HepG2 (cell line): ENCODE results near the gene PRIMA1. TPM values are rescaled to one million over a fixed set of nuclear protein-coding genes. Genes with fewer than 3 reads are reported as not detected.

Experiments used
- ATAC-seq: fragments of 200-7000 bp; cut with Tn5 transposase; 3 replicates; pipeline ENCODE4 v1.9.1; 2020; ENCODE audit warnings: mild to moderate bottlenecking, moderate library complexity
- BruUV-seq: library from RNA; stranded (reverse); fragments of 400-500 nt; replicated peaks from 2 replicates; lab custom pipeline; 2021; lab: Mats Ljungman, UMichigan
- CTCF ChIA-PET: fragments of 300-600 bp; formaldehyde crosslinking; extraction: SDS; loops from one replicate; lab custom pipeline; 2021; ENCODE audit warnings: low total read pairs, inconsistent platforms, low intra/inter-chr PET ratio; lab: Yijun Ruan, JAX
- POLR2A ChIA-PET: fragments of 350-600 bp; sonication (Branson Sonifier 250); formaldehyde crosslinking; loops from one replicate; lab custom pipeline; 2020; ENCODE audit warnings: antibody characterized with exemption, inconsistent platforms; lab: Yijun Ruan, JAX
- DNase-seq: peaks from one replicate; pipeline ENCODE4 v3.0.0-alpha.2; 2015; ENCODE audit warnings: low spot score
- FAIRE-seq: peaks from 3 replicates; lab custom pipeline; 2011; peaks lifted over from hg19 to GRCh38; lab: Jason Lieb, UNC
- H2AFZ ChIP-seq: one replicate; pipeline ENCODE4 v1.6.1; 2011; ENCODE audit warnings: low read length, inconsistent platforms
- H3K27ac ChIP-seq: fragments of 300-600 bp; 3 replicates; pipeline ENCODE4 v1.8.0; 2011; ENCODE audit warnings: mixed run types, mild to moderate bottlenecking, mixed read lengths, low read length, inconsistent platforms; ENCODE audit not compliant: insufficient read depth; ENCODE audit errors: extremely low read length
- H3K27me3 ChIP-seq, 2 experiments: fragments of 200-600 bp in 1 of 2; 2 replicates in 1 of 2; 3 replicates in 1 of 2; pipeline versions ENCODE4 v1.6.0 to v1.8.0; 2011; ENCODE audit warnings: low read length in 2 of 2, mild to moderate bottlenecking in 2 of 2, moderate library complexity in 2 of 2, inconsistent platforms in 1 of 2; ENCODE audit not compliant: insufficient read depth in 2 of 2, control insufficient read depth in 1 of 2
- H3K36me3 ChIP-seq, 2 experiments: fragments of 200-600 bp in 1 of 2; replicated peaks in 1 of 2; 2 replicates in 1 of 2; 3 replicates in 1 of 2; pipeline versions ENCODE4 v1.5.1 to v1.8.0; 2011; ENCODE audit warnings: low read length in 2 of 2, inconsistent platforms in 1 of 2; ENCODE audit not compliant: insufficient read depth in 2 of 2, control insufficient read depth in 1 of 2
- H3K4me1 ChIP-seq: 2 replicates; pipeline ENCODE4 v1.5.1; 2012; ENCODE audit warnings: low read length, inconsistent platforms; ENCODE audit not compliant: insufficient read depth
- H3K4me2 ChIP-seq: 2 replicates; pipeline ENCODE4 v1.6.0; 2011; ENCODE audit warnings: low read depth, low read length, inconsistent platforms
- H3K4me3 ChIP-seq, 3 experiments: fragments of 200-600 bp in 1 of 3; sonication (generic), shearing (Covaris generic) in 1 of 3; replicated peaks in 1 of 3; 2 replicates each; pipeline ENCODE4 v1.5.1; 2011 to 2016; ENCODE audit warnings: low read length in 3 of 3, inconsistent platforms in 2 of 3, low read depth in 2 of 3, mild to moderate bottlenecking in 2 of 3, control low read depth in 1 of 3, mixed read lengths in 1 of 3; ENCODE audit not compliant: insufficient read depth in 1 of 3
- H3K79me2 ChIP-seq: one replicate; pipeline ENCODE4 v1.6.1; 2011; ENCODE audit warnings: low read length, inconsistent platforms; ENCODE audit not compliant: insufficient read depth
- H3K9ac ChIP-seq: 2 replicates; pipeline ENCODE4 v1.6.0; 2011; ENCODE audit warnings: mild to moderate bottlenecking, low read depth, low read length, inconsistent platforms; ENCODE audit not compliant: insufficient read depth
- H3K9me3 ChIP-seq: 2 replicates; pipeline ENCODE4 v1.5.1; 2012; ENCODE audit warnings: mild to moderate bottlenecking, low read length
- H4K20me1 ChIP-seq: 2 replicates; pipeline ENCODE4 v1.6.0; 2011; ENCODE audit warnings: inconsistent platforms, mild to moderate bottlenecking, low read length, moderate library complexity; ENCODE audit not compliant: insufficient read depth
- CCDC6 ChIP-seq: sonication (generic); formaldehyde crosslinking; IDR thresholded peaks from 2 replicates; pipeline ENCODE4 v1.8.1; 2022; ENCODE audit warnings: mild to moderate bottlenecking, missing genetic modification reagents, moderate library complexity
- CEBPB ChIP-seq: IDR thresholded peaks from 2 replicates; pipeline ENCODE4 v1.6.1; 2011; ENCODE audit warnings: low read depth, low read length, improper control_type of control experiment, borderline replicate concordance
- GTF2F1 ChIP-seq: fragments of 150-350 bp; IDR thresholded peaks from 2 replicates; pipeline ENCODE4 v1.6.1; 2014; ENCODE audit warnings: low read length
- JARID2 ChIP-seq: sonication (generic); formaldehyde crosslinking; IDR thresholded peaks from 2 replicates; pipeline ENCODE4 v1.8.1; 2023; ENCODE audit warnings: missing genetic modification reagents, inconsistent platforms; ENCODE audit not compliant: insufficient replicate concordance
- MIER2 ChIP-seq: IDR thresholded peaks from 2 replicates; pipeline ENCODE4 v1.6.1; 2016; ENCODE audit warnings: missing biosample characterization, missing genetic modification reagents
- NFRKB ChIP-seq: fragments of 450-650 bp; IDR thresholded peaks from 2 replicates; pipeline ENCODE4 v1.6.1; 2017
- RAD51 ChIP-seq: fragments of 450-650 bp; IDR thresholded peaks from 2 replicates; pipeline ENCODE4 v1.6.1; 2016; ENCODE audit warnings: borderline replicate concordance
- SOX6 ChIP-seq, 2 experiments: fragments of 450-650 bp in 1 of 2; sonication (generic) in 1 of 2; formaldehyde crosslinking in 1 of 2; IDR thresholded peaks; 2 replicates each; pipeline versions ENCODE4 v1.4.0 to v1.6.1; 2017 to 2020; ENCODE audit warnings: antibody characterized with exemption in 1 of 2, mild to moderate bottlenecking in 1 of 2, missing genetic modification reagents in 1 of 2
- SRY ChIP-seq: sonication (generic); formaldehyde crosslinking; IDR thresholded peaks from 2 replicates; pipeline ENCODE4 v1.8.0; 2022; ENCODE audit warnings: mild to moderate bottlenecking, missing genetic modification reagents
- TEAD2 ChIP-seq: sonication (generic); formaldehyde crosslinking; IDR thresholded peaks from 2 replicates; pipeline ENCODE4 v1.9.0; 2021; ENCODE audit warnings: missing genetic modification reagents
- WIZ ChIP-seq: sonication (generic); formaldehyde crosslinking; IDR thresholded peaks from 2 replicates; pipeline ENCODE4 v1.5.1; 2020; ENCODE audit warnings: mild to moderate bottlenecking, missing genetic modification reagents
- ZNF343 ChIP-seq: sonication (generic); formaldehyde crosslinking; IDR thresholded peaks from 2 replicates; pipeline ENCODE4 v1.4.0; 2020; ENCODE audit warnings: mild to moderate bottlenecking, missing genetic modification reagents
- ZNF549 ChIP-seq: sonication (generic); formaldehyde crosslinking; IDR thresholded peaks from 2 replicates; pipeline ENCODE4 v1.5.0; 2020; ENCODE audit warnings: missing genetic modification reagents
- ZNF747 ChIP-seq: sonication (generic); formaldehyde crosslinking; IDR thresholded peaks from 2 replicates; pipeline ENCODE4 v1.8.1; 2023; ENCODE audit warnings: missing genetic modification reagents, mild to moderate bottlenecking, borderline replicate concordance
- ZNF775 ChIP-seq: sonication (generic); formaldehyde crosslinking; IDR thresholded peaks from 2 replicates; pipeline ENCODE4 v1.4.0; 2020; ENCODE audit warnings: missing genetic modification reagents, mild to moderate bottlenecking, moderate library complexity, borderline replicate concordance
- ZNF883 ChIP-seq: sonication (generic); formaldehyde crosslinking; IDR thresholded peaks from 2 replicates; pipeline ENCODE4 v1.5.1; 2020; ENCODE audit warnings: mild to moderate bottlenecking, missing genetic modification reagents; ENCODE audit errors: not compliant biosample characterization
- WGBS: methylation state at CpG from one replicate; pipeline ENCODE4 v1.1.6; 2017; ENCODE audit warnings: low lambda C conversion rate; 5-methylcytosine and 5-hydroxymethylcytosine counted together
- in situ Hi-C: cut with HindIII; loops from 2 replicates; pipeline ENCODE4 v1.10.0; 2017; ENCODE audit warnings: low pct_unique_long_range_greater_than_20kb; ENCODE audit not compliant: extremely low pct_ligation_motif_present
- intact Hi-C: fragments of 100-400 bp; cut with micrococcal nuclease; formaldehyde crosslinking; loops from one replicate; pipeline ENCODE4 v1.10.0; 2022; ENCODE audit not compliant: unreplicated experiment
- polyA plus RNA-seq, 8 experiments: library from polyadenylated mRNA; depleted of rRNA in 3 of 8; stranded (reverse) in 7 of 8; unstranded in 1 of 8; fragments of >200 nt; fragmentation: Illumina TruSeq in 4 of 8; extraction: Trizol in 4 of 8; gene quantifications; 2 replicates each; pipeline versions ENCODE4 v1.2.1 to v1.2.3, GENCODE V29; 2011 to 2016; ENCODE audit warnings: low read depth in 4 of 8, missing spikeins in 1 of 8, mixed read lengths in 1 of 8; ENCODE audit not compliant: insufficient read depth in 1 of 8
- total RNA-seq, 5 experiments: library from RNA; depleted of rRNA; stranded (reverse); fragments of >200 nt; fragmentation: Illumina TruSeq; extraction: Trizol; gene quantifications; 2 replicates each; pipeline ENCODE4 v1.2.3, GENCODE V29; 2016; ENCODE audit warnings: low read depth in 1 of 5
- TF ChIP-seq, protein P1 (sequence below): sonication (generic); formaldehyde crosslinking; IDR thresholded peaks from 2 replicates; pipeline ENCODE4 v1.4.0; 2020; ENCODE audit warnings: missing genetic modification reagents, borderline replicate concordance
- TF ChIP-seq, protein P2 (sequence below): sonication (generic); formaldehyde crosslinking; conservative IDR thresholded peaks from 2 replicates; pipeline ENCODE4 v1.4.0; 2020; ENCODE audit warnings: missing genetic modification reagents

PRIMA1 gene
- total and polyA plus RNA-seq, 2 of the 13 experiments (the other 11 are each of a cell fraction or from before 2014, with no cell fraction given) = 2.4 to 3.2 TPM

DNA sequence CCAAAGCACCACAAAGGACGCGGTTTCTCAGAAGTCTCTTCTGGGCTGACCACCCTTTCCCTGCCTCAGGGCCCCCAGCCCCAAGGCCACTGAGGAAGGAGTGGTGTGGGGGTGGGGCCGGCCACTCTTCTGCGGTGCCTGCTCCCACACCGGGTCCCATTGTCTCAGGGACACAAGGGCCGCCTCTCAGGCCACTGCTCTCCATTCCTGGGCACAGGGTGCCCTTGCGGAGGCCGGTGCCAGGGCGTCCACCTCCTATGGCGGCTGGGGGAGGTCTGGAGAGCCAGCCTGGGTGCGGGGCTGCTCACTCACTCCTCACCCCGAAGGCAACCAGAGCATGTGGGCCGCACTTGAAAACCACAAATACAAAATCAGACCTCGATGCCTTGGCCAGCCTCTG, 44.1 kb downstream of the PRIMA1 start (continued):
- no peak for TF ChIP-seq TEAD2 (CRISPR knock-in tag)
- no peak for TF ChIP-seq RAD51
- TF ChIP-seq ZNF775 (CRISPR knock-in tag) = no peak
- TF ChIP-seq, protein P1, sequence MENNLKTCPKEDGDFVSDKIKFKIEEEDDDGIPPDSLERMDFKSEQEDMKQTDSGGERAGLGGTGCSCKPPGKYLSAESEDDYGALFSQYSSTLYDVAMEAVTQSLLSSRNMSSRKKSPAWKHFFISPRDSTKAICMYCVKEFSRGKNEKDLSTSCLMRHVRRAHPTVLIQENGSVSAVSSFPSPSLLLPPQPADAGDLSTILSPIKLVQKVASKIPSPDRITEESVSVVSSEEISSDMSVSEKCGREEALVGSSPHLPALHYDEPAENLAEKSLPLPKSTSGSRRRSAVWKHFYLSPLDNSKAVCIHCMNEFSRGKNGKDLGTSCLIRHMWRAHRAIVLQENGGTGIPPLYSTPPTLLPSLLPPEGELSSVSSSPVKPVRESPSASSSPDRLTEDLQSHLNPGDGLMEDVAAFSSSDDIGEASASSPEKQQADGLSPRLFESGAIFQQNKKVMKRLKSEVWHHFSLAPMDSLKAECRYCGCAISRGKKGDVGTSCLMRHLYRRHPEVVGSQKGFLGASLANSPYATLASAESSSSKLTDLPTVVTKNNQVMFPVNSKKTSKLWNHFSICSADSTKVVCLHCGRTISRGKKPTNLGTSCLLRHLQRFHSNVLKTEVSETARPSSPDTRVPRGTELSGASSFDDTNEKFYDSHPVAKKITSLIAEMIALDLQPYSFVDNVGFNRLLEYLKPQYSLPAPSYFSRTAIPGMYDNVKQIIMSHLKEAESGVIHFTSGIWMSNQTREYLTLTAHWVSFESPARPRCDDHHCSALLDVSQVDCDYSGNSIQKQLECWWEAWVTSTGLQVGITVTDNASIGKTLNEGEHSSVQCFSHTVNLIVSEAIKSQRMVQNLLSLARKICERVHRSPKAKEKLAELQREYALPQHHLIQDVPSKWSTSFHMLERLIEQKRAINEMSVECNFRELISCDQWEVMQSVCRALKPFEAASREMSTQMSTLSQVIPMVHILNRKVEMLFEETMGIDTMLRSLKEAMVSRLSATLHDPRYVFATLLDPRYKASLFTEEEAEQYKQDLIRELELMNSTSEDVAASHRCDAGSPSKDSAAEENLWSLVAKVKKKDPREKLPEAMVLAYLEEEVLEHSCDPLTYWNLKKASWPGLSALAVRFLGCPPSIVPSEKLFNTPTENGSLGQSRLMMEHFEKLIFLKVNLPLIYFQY (CRISPR knock-in tag) = no peak

DNA sequence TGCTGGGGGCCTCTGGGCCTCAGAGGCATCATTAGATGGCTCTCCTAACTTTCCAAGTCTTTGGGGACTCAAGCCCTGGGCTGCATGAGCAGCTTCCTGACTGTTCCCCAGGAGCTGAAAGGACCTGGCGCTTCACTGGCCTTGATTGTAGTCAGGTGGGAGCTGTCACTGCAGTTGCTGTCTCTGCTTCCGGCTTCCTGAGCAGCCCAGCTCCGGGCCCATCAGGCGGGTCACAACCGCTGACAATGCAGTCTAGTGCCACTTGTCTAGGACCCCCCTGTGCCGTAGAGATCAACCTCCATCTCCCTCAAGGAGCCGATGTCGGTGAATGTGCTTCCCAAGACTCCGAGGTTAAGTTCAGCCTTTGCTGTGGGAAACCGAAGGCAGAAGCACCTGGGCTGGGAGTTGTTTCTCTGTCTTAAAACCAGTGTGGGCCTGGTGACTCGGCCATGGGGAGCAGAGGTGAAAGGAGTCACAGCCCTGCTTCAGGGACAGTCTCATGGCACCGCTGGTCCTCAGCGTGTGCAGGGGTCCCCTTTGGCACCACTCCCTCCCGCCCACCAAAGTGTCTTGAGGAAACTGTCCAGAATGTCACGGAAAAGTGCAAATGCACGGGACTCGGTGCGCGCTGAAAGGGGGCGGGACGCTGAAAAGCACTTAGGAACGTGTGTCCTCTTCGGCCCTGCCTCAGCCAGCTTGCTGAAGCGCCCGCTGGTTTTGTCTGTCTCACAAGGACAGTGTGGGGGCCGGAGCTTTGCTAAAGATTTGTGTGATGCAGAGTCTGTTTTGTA, 44.8 kb downstream of the PRIMA1 start:
- Histone ChIP-seq H3K9me3 (no peaks in the 10 kb centered on the region), H3K4me3 (no peak overlapping the region), H3K36me3 (no peaks in the 10 kb centered on the region), H3K79me2 (no peaks in the 10 kb centered on the region), H3K4me1 (peaks cover 12% of the 10 kb centered on the region), H3K9ac (no peak overlapping the region), H3K27me3 (no peaks in the 10 kb centered on the region; a peak in 1 of 5 replicates), H4K20me1 (no peaks in the 10 kb centered on the region), H3K27ac (no peak overlapping the region), H3K4me2 (no peak overlapping the region), H2AFZ (no peak overlapping the region)
- intact Hi-C loops = no loop called here
- WGBS = 90% methylated on average over 17 of the region's 26 CpGs
- no TSS peak for BruUV-seq
- no peak for ATAC-seq
- in situ Hi-C loops = no loop called here
- TF ChIP-seq CEBPB = no peak
- no peak for TF ChIP-seq GTF2F1
- no peak for TF ChIP-seq MIER2 (CRISPR knock-in tag)
- TF ChIP-seq SOX6 (IDR thresholded peaks at IDR 0.05) = no peak
- TF ChIP-seq SOX6 (CRISPR knock-in tag; IDR thresholded peaks at IDR 0.05) = no peak
- no peak for TF ChIP-seq SRY (CRISPR knock-in tag)
- no peak for TF ChIP-seq WIZ (CRISPR knock-in tag)
- TF ChIP-seq JARID2 (CRISPR knock-in tag) = no peak
- TF ChIP-seq ZNF343 = no peak
- no peak for TF ChIP-seq ZNF883 (CRISPR knock-in tag)
- no peak for TF ChIP-seq ZNF549 (CRISPR knock-in tag)
- TF ChIP-seq, protein P2, sequence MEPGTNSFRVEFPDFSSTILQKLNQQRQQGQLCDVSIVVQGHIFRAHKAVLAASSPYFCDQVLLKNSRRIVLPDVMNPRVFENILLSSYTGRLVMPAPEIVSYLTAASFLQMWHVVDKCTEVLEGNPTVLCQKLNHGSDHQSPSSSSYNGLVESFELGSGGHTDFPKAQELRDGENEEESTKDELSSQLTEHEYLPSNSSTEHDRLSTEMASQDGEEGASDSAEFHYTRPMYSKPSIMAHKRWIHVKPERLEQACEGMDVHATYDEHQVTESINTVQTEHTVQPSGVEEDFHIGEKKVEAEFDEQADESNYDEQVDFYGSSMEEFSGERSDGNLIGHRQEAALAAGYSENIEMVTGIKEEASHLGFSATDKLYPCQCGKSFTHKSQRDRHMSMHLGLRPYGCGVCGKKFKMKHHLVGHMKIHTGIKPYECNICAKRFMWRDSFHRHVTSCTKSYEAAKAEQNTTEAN (CRISPR knock-in tag) = no peak
- TF ChIP-seq CCDC6 = no peak
- TF ChIP-seq ZNF747 (CRISPR knock-in tag) = no peak
- TF ChIP-seq NFRKB = no peak
- no peak for DNase-seq
- FAIRE-seq = no peak
- ChIA-PET POLR2A (no interaction called here), CTCF (no interaction called here)
